Fibroblast of skin of scalp (primary cell): ENCODE data around the gene FAHD2B. TPM values are rescaled to one million over a fixed set of nuclear protein-coding genes. Genes with fewer than 3 reads are reported as not detected.
"Not testable (repeated sequence)": the region's sequence is repeated elsewhere in the genome, so short reads cannot be mapped to it uniquely, and the experiment has no call there.

Experiments
- DNase-seq: peaks from one replicate; pipeline ENCODE4 v3.0.0-alpha.2; 2013
- polyA plus RNA-seq, 2 experiments: library from polyadenylated mRNA; unstranded; fragments of 120-200 nt; gene quantifications; one replicate each; pipeline ENCODE4 v1.2.1, GENCODE V29; 2013; ENCODE audit not compliant: insufficient read length in 2 of 2

The FAHD2B gene
- polyA plus RNA-seq (2013, experiment 1 of 2; ENCODE audit: insufficient read length) = 13.5 TPM
- polyA plus RNA-seq (2013, experiment 2 of 2; ENCODE audit: insufficient read length) = 13.7 TPM

DNA sequence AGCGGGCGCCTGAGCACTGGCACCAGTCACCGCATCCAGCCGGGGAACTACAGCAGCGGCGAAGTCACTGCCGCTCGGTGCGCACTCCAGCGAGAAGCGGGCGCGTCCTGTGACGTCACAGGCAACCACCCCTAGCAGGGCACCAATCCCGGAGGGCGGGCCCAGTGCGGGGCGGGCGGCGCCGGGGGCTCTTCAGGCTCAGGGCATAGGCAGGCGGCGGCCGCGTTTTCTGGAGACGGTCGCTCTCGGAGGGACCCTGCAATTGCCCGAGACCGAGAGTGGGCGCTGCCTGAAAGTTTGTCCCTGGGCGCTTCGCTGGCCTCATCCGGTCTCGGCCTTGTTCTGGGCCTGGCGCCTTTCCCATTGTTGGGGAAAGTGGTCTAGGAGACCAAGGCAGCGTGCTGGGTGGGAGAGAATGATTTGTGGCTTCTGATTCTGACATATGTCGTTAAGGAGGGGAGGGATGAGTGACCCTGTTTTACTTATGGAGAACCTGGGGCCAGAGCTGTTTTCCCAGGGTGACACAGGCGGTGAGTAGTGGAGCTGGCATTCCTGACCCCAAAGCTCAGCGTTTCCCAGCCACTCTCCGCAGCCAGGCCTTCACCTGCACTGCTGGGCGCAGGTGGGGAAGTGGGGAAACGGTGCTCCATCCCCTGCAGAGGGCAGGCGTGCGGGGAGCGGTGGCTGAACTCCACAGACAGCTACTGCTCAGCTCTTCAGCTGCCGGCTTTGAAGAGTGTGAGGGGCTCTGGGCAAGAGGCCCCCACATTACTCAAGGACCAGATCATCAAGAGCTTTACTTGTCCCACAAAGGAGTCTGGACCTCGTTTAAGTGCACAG is at the start of gene FAHD2B:
TSS of gene FAHD2B (minus strand) at position 111 of the 840 bp plus-strand sequence. CDS start 3,176 bp downstream, outside the sequence.
- peak; percentile 70 for DNase-seq

- not testable (repeated sequence) for DNase-seq
Observed at GRCh38 chr2:97144016-97144415, 49.3 kb upstream of the FAHD2B start.

DNA sequence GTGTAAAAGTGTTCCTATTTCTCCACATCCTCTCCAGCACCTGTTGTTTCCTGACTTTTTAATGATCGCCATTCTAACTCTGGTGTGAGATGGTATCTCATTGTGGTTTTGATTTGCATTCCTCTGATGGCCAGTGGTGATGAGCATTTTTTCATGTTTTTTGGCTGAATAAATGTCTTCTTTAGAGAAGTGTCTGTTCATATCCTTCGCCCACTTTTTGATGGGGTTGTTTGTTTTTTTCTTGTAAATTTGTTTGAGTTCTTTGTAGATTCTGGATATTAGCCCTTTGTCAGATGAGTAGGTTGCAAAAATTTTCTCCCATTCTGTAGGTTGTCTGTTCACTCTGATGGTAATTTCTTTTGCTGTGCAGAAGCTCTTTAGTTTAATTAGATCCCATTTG is 34.4 kb upstream of the FAHD2B start:
- not testable (repeated sequence) for DNase-seq

DNA sequence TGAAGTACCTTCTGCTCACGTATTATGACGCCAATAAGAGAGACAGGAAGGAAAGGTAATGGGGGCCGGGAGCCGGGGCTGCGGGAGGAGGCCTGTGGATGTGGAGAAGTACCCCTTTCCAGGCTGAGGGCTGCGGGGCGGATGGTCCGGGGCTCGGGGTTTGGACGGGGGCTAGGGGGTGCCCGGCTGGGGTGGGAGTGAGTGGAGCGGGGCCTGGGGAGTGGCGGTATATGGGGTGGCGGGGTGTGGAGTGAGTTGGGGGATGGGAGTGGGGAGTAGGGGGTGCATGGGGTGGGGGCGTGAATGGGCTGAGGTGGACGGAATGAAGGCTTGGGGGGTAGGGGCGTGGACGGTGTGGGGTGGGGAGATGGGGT is 19.2 kb upstream of the FAHD2B start:
- not testable (repeated sequence) for DNase-seq

DNA sequence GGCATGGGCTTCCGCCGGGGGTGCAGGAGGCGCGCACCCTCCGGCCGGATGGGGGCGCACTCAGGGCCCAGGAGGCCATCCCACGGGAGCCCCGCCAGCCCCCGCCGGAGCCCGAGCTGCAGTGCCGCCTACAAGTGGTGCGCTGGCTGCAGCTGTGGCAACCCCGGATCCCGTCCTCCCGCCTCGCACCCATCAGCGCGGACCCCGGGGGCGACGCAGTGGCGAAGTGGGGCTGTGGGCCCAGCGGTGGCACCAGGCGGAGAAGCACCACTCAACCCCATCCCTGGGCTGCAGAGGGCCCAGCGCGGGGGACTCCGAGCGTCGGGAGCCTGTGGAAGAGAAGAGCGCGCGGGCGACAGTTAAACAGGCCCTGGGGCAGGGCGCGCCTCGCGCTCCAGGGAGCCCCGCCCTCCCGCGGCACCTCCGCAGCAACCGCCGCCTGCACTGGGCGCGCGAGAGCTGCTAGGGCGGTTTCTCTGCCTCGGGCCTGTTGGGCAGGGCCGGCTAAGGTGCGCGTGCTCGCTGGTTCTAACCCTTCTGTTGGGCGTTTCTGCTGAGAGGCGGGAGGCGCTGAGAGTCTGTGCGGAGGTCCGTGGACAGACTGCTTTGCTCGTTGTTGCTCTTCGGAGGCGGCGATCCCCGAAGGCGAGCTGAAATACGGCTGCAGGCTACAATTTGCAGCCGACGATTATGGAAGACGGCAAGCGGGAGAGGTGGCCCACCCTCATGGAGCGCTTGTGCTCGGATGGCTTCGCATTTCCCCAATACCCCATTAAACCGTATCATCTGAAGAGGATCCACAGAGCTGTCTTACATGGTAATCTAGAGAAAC is 18.6 kb upstream of the FAHD2B start, which contains the start of gene ANKRD36:
TSS of gene ANKRD36 (plus strand) at position 104 of the 832 bp plus-strand sequence. CDS start at position 691, 587 bp downstream.
- DNase-seq = peak; percentile 86

- DNase-seq = peak; percentile 43
Observed at GRCh38 chr2:97112320-97113049, 17.8 kb upstream of the FAHD2B start.

DNA sequence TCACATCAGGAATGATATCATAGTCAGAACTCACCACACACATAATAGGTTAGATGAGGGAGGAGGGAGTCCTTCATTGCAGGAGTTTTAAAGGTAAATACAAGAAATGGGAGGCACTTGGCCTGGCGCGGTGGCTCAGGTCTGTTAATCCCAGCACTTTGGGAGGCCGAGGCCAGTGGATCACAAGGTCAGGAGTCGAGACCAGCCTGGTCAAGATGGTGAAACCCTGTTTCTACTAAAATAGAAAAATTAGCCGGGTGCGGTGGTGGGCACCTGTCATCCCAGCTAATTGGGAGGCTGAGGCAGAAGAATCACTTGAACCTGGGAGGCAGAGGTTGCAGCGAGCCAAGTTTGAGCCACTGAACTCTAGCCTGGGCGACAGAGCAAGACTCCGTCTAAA is 16.6 kb upstream of the FAHD2B start:
- not testable (repeated sequence) for DNase-seq

GRCh38 chr2:97106878-97107277 is 12.2 kb upstream of the FAHD2B start:
- DNase-seq = not testable (repeated sequence)

GRCh38 chr2:97098786-97099372 is 4.2 kb upstream of the FAHD2B start:
- DNase-seq = not testable (repeated sequence)

DNA sequence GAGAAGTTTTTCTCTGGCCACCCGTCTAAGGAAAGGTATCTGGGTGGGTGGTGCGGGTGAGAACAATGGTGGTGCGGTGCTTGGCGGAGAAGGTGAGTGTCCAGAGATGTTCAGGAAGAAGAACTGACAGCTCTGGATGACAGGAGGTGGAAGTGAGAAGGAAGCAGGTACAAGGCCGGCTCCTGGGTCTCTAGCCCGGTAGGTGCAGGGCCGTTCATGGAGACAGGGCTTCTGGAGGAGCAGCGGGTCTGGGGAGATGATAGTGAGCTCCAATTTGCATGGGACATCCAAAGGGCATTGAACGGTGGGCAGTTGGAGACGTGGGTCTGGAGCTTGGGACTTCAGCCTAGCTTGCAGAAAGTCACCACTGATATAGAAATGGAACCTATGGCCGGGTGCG is 979 bp upstream of the FAHD2B start:
- no peak for DNase-seq

DNA sequence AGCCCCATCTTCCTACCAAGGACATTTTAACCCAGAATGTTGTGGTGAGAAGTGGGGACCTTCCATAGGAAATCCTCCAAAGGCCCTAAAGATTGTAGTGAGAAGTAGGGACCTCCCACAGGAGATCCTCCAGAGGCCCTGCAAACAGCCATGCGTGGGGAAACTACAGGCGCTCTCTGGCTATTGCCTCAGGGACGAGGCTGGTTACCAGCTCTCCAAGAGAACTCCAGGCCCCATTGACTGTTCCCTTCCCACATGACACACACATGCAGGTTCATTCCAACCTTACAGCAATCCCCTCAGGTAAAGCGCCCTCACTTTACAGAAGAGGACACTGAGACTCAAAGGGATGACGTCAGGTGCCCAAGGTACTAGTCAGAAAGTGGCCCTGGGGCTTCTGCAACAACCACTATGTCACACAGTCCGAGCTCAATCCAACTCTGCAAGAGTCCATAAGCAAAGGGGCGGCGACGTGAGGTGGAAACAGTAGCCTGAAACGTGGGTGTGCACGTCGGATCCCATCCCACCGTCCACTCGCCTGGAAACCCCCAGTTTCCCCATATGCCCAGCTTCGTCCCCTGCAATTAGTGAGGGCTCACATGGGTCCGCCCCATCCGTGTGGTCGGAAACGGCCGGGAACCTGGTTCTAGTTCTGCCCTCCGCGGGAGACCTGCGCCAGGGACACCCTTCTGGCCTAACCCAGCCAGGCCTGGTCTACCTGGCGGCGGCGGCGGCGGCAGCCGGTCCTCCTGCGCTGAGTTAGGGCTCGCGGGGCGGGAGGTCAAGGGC is 505 bp downstream of the FAHD2B start:
- not testable (repeated sequence) for DNase-seq

- DNase-seq = not testable (repeated sequence)
Observed at GRCh38 chr2:97092946-97093345, 1.7 kb downstream of the FAHD2B start.

DNA sequence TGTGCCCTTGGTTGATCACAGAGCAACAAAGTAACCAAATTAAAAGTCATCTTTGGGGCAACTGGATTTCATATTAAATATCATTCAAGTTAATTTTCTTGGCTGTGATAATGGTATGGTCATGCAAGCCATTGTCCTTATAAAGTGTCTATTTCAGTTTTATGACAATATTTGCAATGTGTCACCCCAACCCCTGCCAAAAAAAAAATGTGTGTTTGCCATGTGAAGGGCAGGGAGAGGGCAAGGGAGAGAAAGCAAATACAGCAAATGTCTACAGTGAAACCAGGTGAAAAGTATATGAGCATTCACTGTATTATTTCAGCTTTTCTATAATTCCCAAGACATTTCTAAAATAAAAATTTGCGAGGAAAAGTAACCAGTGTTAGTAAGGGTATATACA is 6.0 kb downstream of the FAHD2B start:
- not testable (repeated sequence) for DNase-seq

GRCh38 chr2:97085093-97085492 is 9.6 kb downstream of the FAHD2B start:
- DNase-seq = not testable (repeated sequence)

- not testable (repeated sequence) for DNase-seq
Observed at GRCh38 chr2:97083516-97083915, 11.2 kb downstream of the FAHD2B start.

DNA sequence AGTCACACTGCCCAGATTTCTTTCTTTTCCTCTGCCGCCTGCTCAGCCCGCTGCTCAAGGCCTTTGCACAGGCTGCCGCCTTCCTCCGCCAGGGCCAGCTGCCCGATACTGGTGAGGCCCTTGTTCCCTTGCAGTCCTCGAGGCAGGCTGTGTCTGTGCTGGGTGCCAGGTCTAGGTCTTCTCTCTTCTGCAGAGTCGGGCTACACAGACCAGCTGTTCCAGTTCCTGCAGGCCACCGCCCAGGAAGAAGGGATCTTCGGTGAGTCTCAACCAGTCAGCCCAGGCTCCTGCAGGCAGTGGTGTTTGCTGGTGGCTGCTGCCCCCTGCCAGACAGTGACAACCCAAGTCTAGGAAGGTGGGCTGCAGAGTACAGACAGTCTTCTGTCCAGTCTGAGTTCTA is 12.5 kb downstream of the FAHD2B start:
- not testable (repeated sequence) for DNase-seq

DNA sequence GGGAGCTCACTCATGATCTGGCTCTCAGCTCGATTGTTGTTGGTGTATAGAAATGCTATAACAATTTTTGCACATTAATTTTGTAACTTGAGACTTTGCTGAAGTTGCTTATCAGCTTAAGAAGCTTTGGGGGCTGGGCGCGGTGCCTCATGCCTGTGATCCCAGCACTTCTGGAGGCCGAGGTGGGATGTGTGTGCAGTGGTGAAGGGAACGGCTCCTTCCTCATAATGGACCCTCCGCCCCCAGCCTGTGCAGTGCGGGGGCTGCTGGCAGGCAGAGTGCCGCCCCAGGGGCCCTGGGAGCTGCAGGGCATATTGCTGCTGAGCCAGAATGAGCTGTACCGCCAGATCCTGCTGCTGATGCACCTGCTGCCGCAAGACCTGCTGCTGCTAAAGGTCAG is 13.8 kb downstream of the FAHD2B start:
- not testable (repeated sequence) for DNase-seq

GRCh38 chr2:97077213-97077612 is 17.5 kb downstream of the FAHD2B start:
- not testable (repeated sequence) for DNase-seq

DNA sequence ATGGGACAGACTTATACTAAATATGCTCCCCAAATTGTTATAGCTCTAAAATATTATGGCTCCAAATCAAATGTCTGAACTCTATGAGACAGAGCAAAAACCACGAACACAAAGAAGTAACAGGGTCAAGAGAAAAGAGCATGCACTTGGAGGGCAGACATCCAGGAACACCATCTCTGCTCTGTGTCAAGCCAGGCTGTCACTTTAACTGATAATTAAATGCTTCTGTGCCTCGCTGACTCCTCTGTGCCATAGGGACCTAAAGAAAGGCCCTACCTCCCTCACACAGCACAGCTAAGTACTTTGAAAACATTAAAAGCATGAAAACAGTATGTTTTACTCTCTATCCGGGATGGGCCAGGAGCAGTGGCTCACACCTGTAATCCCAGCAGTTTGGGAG is 23.8 kb downstream of the FAHD2B start:
- DNase-seq = not testable (repeated sequence)

GRCh38 chr2:97068722-97069121 is 26.0 kb downstream of the FAHD2B start:
- not testable (repeated sequence) for DNase-seq

DNA sequence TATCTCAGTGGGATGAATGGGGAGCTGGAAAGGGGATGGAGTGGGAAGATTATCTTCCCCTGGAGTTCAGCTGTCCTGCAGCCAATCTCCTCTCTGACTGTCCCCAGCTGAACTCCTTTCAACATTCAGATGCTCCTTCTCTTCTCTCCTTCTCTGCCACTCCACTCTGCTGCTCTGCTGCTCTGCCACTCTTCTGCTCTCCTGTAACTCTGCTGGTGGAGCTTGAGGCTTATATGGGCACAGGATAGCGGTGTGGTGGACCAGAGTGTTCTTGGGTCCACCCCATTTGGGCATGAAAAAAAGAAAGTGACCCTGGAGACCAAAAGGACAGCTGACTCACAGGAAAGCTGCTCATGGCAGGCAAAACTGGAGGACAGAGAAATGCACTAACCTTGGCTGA is 26.6 kb downstream of the FAHD2B start:
- no peak for DNase-seq
